Upper lobe of left lung (tissue), 6 donors: ENCODE data around the gene SNX30. TPM values are rescaled to one million over a fixed set of nuclear protein-coding genes. Genes with fewer than 3 reads are reported as not detected.

Experiments used
- ATAC-seq, 2 donors: fragments of 200-7000 bp; cut with Tn5 transposase; one replicate each; pipeline ENCODE4 v1.9.1; 2022; ENCODE audit warnings: mild to moderate bottlenecking in 2 of 2, moderate library complexity in 2 of 2; ENCODE audit not compliant: low FRiP score in 2 of 2
- DNase-seq, 2 donors: peaks; one replicate each; pipeline ENCODE4 v3.0.0-alpha.2; 2019 to 2020
- H3K27ac ChIP-seq, 4 donors: fragments of 200-600 bp; sonication (generic); one replicate each; pipeline ENCODE4 v1.5.1; 2016 to 2019
- H3K27me3 ChIP-seq, 4 donors: fragments of 200-600 bp; sonication (generic); one replicate each; pipeline ENCODE4 v1.5.1; 2017 to 2019
- H3K36me3 ChIP-seq, 4 donors: fragments of 200-600 bp; sonication (generic); one replicate each; pipeline ENCODE4 v1.5.1; 2016 to 2019
- H3K4me1 ChIP-seq, 4 donors: fragments of 200-600 bp; sonication (generic); one replicate each; pipeline ENCODE4 v1.5.1; 2018 to 2019
- H3K4me3 ChIP-seq, 4 donors: fragments of 200-600 bp; sonication (generic); one replicate each; pipeline ENCODE4 v1.5.1; 2017 to 2019; ENCODE audit warnings: mild to moderate bottlenecking in 2 of 4, moderate library complexity in 1 of 4
- H3K9me3 ChIP-seq, 4 donors: fragments of 200-600 bp; sonication (generic); one replicate each; pipeline ENCODE4 v1.5.1; 2018 to 2019
- EP300 ChIP-seq, 4 donors: sonication (generic); formaldehyde crosslinking; IDR thresholded peaks; one replicate each; pipeline ENCODE4 v1.5.1; 2017; ENCODE audit warnings: antibody characterized with exemption in 4 of 4, control low read depth in 2 of 4
- POLR2A ChIP-seq, 4 donors: fragments of 450-650 bp; IDR thresholded peaks; one replicate each; pipeline ENCODE4 v1.5.1; 2016 to 2017; ENCODE audit warnings: antibody characterized with exemption in 4 of 4, mild to moderate bottlenecking in 2 of 4
- POLR2AphosphoS5 ChIP-seq, 2 donors: sonication (generic); formaldehyde crosslinking; IDR thresholded peaks; one replicate each; pipeline ENCODE4 v1.5.1; 2017; ENCODE audit warnings: antibody characterized with exemption in 2 of 2
- WGBS, 2 donors: methylation state at CpG; one replicate each; pipeline ENCODE4 v1.1.5; 2017 to 2018; 5-methylcytosine and 5-hydroxymethylcytosine counted together
- total RNA-seq, 6 donors: library from RNA; depleted of rRNA in 4 of 6; stranded (reverse); fragments of >200 nt in 4 of 6; gene quantifications; one replicate each; pipeline versions ENCODE4 v1.1.0 to v1.2.1, GENCODE V29; 2016 to 2021
- TF ChIP-seq, protein P1 (sequence below), 6 experiments: fragments of 450-650 bp in 4 of 6; fragments of 200-600 bp in 2 of 6; sonication (generic) in 2 of 6; IDR thresholded peaks; one replicate each; pipeline ENCODE4 v1.5.1; 2016 to 2019; ENCODE audit warnings: antibody characterized with exemption in 6 of 6
- donor health status: DM: no; HTN: no; CAD: no; lungs with moderate emphysema.
- donor health status: DM: no; HTN: yes; CAD: no; lungs with severe emphysema.

The SNX30 gene
- total RNA-seq, 6 donors from 2014 or later: 46.9 to 80.1 (median 72.2) TPM

DNA sequence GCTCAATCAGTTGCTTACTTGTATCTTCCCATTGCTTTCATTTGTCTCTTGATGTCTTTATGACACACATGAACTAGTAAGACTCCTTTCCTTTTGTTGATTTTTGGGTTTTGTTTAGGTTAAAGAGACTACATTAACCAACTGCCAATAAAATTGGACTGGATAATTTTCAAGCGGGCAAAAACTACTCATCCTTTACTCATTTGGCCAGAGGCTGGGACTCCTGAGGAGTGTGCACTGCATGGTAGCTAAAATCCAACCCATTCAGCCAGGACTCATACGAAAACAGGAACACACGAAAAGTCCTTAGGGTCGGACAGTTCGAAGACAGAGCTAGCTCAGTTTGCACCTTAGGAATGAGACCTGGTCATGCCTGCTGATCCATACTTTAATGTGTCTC, 134.2 kb downstream of the SNX30 start:
- ATAC-seq: no peak
- 95% methylated on average over 5 of the region's 5 CpGs for WGBS, 2 donors

DNA sequence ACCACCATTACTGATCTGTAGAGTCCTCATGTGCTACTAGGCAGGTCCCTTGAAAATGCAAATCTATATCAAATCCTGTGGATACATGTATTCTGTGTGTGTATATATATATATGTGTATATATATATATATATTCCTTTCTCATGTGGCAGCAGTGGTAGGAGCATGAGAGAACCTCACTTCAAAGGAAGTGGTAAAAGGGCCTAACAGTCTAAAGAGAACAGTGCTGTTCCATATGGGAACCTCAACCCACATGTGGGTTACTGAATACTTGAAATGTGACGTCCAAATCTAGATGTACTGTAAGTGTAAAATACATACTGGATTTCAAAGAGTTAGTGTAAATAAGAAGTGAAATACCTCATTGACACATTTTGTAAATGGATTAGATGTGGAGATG, 134.8 kb downstream of the SNX30 start:
- no peak overlapping the region for H3K27ac ChIP-seq
- H3K27me3 ChIP-seq: no peaks in the 10 kb centered on the region
- TF ChIP-seq, protein P1, sequence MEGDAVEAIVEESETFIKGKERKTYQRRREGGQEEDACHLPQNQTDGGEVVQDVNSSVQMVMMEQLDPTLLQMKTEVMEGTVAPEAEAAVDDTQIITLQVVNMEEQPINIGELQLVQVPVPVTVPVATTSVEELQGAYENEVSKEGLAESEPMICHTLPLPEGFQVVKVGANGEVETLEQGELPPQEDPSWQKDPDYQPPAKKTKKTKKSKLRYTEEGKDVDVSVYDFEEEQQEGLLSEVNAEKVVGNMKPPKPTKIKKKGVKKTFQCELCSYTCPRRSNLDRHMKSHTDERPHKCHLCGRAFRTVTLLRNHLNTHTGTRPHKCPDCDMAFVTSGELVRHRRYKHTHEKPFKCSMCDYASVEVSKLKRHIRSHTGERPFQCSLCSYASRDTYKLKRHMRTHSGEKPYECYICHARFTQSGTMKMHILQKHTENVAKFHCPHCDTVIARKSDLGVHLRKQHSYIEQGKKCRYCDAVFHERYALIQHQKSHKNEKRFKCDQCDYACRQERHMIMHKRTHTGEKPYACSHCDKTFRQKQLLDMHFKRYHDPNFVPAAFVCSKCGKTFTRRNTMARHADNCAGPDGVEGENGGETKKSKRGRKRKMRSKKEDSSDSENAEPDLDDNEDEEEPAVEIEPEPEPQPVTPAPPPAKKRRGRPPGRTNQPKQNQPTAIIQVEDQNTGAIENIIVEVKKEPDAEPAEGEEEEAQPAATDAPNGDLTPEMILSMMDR (IDR thresholded peaks at IDR 0.05): no peak
- TF ChIP-seq POLR2AphosphoS5 (IDR thresholded peaks at IDR 0.05): no peak
- no peak for TF ChIP-seq EP300 (IDR thresholded peaks at IDR 0.05)
- no peak for TF ChIP-seq POLR2A (IDR thresholded peaks at IDR 0.05)
- DNase-seq: no peak
- 55 to 57% methylated on average over 1 of the region's 1 CpG for WGBS, 2 donors
- peaks cover 3 to 10% (median 5%) of the 10 kb centered on the region in 4 donors for H3K4me1 ChIP-seq
- H3K4me3 ChIP-seq: no peak overlapping the region
- H3K36me3 ChIP-seq: peaks cover 0 to 7% (median 5%) of the 10 kb centered on the region in 4 donors
- no peak for ATAC-seq
- no peaks in the 10 kb centered on the region for H3K9me3 ChIP-seq

More for the DNA sequence above, 134.2 kb downstream of the SNX30 start:
- no peak overlapping the region for H3K4me3 ChIP-seq
- DNase-seq: no peak
- no peak overlapping the region for H3K27ac ChIP-seq
- H3K9me3 ChIP-seq: no peaks in the 10 kb centered on the region
- peaks cover 0 to 7% (median 5%) of the 10 kb centered on the region in 4 donors for H3K36me3 ChIP-seq
- no peaks in the 10 kb centered on the region for H3K27me3 ChIP-seq
- TF ChIP-seq, protein P1 (IDR thresholded peaks at IDR 0.05): no peak
- TF ChIP-seq POLR2AphosphoS5 (IDR thresholded peaks at IDR 0.05): no peak
- TF ChIP-seq EP300 (IDR thresholded peaks at IDR 0.05): no peak
- no peak for TF ChIP-seq POLR2A (IDR thresholded peaks at IDR 0.05)
- peaks cover 0 to 6% (median 0%) of the 10 kb centered on the region in 4 donors for H3K4me1 ChIP-seq

DNA sequence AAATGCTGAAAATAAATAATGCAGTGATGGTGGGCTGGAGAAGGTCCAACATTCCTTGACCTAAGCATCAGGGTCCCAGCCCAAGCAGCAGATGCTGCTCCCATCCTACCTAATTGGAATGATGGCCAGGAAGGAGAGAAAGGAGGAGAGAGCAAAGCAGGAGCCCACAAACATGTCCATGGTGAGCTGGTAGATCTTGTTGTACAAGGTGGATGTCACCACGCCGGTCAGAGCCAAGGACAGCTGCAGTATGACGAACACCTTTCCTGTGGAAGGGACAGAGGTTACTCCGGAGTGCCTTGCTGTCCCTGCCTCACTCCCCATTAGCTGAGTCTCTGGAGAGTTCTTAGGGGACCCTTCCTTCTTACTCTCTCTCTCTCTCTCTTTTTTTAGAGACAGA, 135.8 kb downstream of the SNX30 start:
- Histone ChIP-seq H3K36me3 (peaks cover 0 to 2% (median under 1%) of the 10 kb centered on the region in 4 donors), H3K27ac (no peak overlapping the region), H3K4me3 (no peak overlapping the region), H3K27me3 (no peaks in the 10 kb centered on the region), H3K9me3 (no peaks in the 10 kb centered on the region), H3K4me1 (peaks cover 9 to 19% (median 14%) of the 10 kb centered on the region in 4 donors)
- ATAC-seq (no peak), DNase-seq (no peak)
- no peak for TF ChIP-seq EP300 (IDR thresholded peaks at IDR 0.05)
- TF ChIP-seq, protein P1 (IDR thresholded peaks at IDR 0.05): no peak
- 85 to 98% methylated on average over 4 of the region's 4 CpGs for WGBS, 2 donors

DNA sequence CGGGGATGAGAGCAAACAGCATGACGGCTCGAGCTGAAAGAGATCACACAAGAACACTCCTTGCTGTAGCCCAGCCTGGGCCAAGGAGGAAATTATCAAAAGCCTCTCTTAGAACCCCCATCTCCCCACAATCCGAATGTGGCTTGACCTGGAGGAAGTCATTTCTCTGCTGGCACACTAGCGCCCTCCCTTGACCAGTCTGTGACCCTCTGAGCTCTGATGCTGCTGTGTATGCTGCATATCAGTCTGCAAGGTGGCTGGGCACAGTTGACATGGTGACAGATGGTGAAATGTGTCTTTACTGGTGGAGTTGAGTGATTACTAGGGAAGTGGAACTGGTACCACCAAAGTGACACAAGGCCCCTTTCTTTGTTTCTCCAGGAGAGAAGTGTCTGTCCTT, 136.8 kb downstream of the SNX30 start:
- DNase-seq: peak in 1 of 2 donors; percentile 78
- Histone ChIP-seq H3K27me3 (no peaks in the 10 kb centered on the region), H3K4me1 (peaks cover 9 to 21% (median 15%) of the 10 kb centered on the region in 4 donors), H3K36me3 (no peaks in the 10 kb centered on the region), H3K4me3 (no peak overlapping the region), H3K9me3 (no peaks in the 10 kb centered on the region), H3K27ac (peak overlapping the region in 1 of 4 donors; percentile 26)
- WGBS, 2 donors: 48 to 75% methylated on average over 3 to 5 of the region's 5 CpGs
- TF ChIP-seq EP300 (IDR thresholded peaks at IDR 0.05) (no peak), POLR2A (IDR thresholded peaks at IDR 0.05) (no peak), POLR2AphosphoS5 (IDR thresholded peaks at IDR 0.05) (no peak)
- TF ChIP-seq, protein P1 (IDR thresholded peaks at IDR 0.05): peak in 4 of 6 experiments; percentile 8 to 30 (median 29)
- peak; percentile 46 to 56 for ATAC-seq
